GM18909 (cell line): ENCODE results near the gene IRX5.
A peak's percentile ranks its signal among the peaks of the same experiment; 100 is the strongest.

Experiments
- ATAC-seq: cut with Tn5 transposase; IDR thresholded peaks from one replicate; pipeline ENCODE4 v1.9.1; 2021; ENCODE audit warnings: mild to moderate bottlenecking; ENCODE audit not compliant: unreplicated experiment, poor library complexity

The IRX5 gene

DNA sequence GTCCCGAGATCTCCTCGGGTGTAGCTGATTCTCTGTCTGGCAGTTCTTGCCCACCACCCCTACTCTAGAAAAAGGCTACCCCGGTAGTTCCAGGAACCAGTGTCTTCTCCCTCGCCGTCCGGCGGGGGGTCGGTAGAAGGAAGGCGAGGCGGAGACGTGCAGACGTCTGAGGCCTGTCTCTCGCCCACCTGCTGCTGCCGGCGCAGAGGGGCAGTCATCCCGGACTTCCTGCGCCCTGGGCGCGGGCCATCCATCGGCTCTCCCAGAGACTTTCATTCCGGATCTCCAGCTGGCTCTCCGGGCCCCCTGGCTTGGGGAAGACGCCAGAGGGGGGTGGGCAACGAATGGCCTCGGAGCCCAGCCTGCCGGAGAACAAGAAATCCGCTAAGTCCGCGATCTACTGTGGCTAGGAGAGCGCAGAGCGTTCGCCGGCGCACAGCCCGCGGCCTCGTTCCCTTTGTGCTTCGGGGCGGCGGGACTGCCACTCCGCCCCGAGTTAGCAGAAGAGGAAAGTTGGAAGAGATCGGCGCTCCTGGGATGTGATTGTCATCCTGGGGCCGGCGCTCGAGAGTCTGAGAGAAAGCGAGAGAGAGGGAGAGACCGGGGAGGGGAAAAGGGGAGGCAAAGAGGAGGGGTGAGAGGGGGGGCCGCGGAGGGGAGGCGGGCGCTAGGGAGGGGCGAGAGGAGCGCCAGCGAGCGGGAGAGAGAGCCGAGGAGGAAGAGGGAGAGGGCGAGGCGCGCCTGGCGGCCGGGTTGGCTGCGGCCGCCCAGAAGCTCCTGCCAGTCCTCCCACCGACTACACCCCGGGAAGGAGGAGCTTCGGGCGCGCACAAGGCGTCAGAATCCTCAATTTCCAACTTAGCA lies at the start of gene IRX5:
Gene IRX5, plus strand, starts transcription at position 861 of the 864 bp plus-strand sequence. CDS start 334 bp downstream, outside the sequence.
- ATAC-seq, result no peak

DNA sequence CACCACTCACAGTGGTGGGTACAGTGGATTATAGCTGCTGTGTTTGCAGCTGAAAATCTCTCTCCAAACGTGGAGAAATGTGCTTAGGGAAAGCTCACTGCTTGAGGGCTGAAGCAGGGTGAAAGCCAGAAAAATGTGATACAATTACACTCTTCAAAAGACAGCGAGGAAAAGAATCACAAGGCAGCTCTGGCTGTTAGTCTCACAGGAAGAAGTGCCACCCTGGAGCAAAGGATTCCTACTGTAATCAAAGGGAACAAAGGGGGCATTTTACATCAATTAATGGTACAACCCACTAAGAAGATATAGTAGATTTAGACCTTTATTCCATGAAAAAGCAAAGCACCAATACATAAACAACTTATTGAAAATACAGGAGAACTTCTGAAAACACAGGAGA lies 48.1 kb upstream of the IRX5 start:
- ATAC-seq, result no peak

DNA sequence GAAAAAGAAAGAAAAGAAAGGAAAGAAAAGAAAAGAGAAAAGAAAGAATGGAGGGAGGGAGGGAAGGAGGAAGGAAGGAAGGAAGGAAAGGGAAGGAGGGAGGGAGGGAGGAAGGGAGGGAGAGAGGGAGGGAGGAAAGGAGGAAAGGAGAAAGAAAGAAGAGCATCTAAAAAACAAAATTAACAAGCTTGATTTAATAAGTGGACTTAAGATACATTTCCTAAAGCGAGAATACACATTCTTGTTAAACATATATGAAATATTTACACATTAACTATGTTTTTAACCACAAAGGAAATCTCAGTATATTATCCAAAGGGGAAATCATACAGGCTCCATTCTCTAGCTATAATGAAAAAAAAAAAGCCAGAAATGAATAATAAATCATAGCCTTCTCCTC lies 47.3 kb upstream of the IRX5 start:
- ATAC-seq, result no peak

DNA sequence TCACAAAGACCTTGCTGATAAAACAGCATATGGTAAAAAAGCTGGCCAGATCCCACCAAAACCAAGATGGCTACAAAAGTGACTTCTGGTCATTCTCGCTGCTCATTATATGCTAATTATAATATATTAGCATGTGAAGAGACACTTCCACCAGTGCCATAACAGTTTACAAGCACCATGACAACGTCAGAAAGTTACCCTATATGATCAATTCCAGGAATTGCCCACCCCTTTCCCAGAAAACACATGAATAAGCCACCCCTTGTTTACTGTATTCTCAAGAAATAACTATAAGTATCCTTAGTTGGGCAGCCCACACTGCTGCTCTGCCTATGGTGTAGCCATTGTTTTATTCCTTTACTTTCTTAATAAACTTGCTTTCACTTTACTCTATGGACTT lies 44.6 kb upstream of the IRX5 start:
- no peak for ATAC-seq

DNA sequence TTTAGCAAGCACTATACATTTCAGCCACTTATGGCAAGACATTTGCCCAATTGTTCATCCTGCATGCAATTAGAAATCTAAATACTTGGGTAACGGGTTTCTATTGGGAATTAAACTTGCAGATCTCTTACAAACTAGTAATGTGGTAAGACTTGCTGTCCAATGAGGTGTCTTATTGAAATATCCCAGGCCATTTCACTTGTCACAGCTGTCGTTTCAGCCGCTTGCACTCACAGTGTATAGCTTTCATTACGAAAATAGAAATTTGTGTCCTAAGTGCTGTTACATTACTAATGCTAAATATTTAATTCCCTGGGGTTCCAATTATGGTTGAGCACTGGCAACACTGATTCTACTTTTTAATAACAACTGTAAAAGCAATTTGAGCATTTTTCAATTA lies 40.3 kb upstream of the IRX5 start:
- no peak for ATAC-seq

DNA sequence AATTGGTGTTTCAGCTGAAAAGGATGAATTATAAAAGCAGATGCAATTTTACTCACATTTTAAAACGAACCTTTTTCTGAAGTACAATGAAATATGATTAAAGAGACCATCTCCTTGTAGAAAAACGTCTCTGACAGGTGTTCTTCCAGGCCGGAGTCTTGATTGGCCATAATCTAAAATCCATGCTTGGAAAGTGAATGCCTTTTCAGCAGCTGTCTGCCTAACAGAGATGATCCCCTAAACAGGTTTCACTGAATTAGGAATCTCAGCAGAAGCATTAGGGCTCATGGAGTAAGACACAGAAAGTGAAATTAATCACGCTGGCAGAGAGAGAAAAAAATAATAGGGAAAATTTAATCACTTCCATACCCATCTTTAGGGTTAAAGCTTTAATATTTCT lies 39.3 kb upstream of the IRX5 start:
- ATAC-seq, result no peak

DNA sequence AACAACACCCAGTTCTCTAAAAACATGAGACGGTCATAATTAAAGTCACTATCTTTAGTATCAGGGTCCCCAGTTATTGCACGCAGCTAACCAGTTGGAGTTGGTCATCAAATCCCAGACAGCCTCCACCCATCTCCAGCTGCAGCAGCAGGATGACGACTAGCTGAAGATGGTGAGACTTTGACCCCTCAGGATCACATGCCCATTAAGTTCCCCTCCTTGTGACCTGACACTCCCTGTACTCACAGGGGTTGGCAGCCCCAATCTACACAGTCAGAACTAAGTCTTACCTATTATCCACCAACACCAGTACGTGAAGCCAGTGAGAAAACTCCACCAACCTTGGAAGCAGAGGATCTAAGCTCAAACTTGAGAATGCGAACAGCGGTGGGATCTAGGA lies 37.7 kb upstream of the IRX5 start:
- no peak for ATAC-seq

DNA sequence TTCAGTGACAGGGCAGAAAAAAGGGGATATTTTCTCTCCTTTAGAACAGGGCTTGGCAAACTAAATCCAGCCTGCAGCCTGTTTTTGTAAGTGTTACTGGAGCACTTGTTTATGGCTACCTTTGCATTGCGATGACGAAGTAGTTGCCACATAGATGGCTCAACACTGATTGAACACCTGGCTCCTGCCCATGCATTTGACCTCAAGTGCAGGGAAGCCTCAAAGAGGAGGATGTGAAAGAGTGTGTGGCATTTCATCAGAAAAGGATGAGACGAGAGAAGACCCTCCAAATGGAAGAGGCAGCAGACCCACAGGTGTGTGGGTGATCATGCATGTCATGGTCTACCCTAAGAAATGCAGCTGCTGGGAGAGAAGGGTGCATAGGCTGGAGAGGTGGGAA lies 32.7 kb upstream of the IRX5 start:
- no peak for ATAC-seq

DNA sequence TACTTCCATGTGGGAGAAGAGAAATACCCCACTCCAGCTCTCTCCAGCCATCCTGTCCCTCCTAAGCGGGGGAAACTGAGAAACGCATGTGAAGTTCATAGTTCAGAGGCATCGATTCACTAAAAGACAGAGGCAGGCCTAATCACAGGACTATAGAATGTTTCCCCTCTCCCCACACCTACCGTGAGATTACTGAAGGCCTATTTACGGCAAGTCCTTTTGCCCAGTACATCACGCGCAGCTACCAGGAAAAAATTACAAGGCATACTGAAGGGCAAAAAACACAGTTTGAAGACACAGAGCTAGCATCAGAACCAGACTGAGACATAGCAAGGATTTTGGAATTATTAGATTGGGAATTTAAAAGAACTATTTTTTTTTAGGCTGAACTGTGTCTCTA lies 29.1 kb upstream of the IRX5 start:
- no peak for ATAC-seq

DNA sequence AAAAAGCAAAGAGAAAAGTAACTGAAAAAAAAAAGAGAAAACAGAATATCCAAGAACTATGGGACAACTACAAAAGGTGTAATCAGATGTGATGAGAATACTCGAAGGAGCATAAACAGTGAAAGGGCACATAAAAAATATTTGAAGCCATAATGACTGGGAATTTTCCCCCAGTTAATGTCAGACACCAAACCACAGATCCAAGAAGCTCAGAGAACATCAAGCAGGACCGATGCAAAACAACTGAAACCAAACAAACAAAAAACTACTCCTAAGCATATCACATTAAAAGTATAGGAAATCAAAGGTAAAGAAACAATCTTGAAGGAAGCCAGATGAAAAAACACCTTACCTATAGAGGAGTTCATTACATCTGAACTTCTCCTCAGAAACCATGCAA lies 27.6 kb upstream of the IRX5 start:
- ATAC-seq, result no peak

DNA sequence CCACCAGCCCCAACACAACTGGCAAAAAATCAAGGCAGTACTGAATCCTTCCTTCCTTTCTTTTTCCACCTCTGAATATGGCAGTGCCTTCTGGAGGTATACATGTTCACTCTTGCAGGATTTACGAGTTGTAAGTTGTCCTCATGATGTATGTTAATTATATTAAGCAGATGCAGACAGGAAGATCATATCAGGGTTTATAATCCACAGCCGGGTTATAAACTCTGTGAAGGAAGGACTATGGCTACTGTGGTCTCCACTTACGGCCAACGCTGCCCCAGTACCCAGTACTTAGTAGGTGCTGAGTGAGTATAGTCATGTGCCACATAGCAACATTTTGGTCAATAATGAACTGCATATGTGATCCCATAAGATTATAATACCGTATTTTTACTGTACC lies 19.6 kb upstream of the IRX5 start:
- ATAC-seq, result no peak

DNA sequence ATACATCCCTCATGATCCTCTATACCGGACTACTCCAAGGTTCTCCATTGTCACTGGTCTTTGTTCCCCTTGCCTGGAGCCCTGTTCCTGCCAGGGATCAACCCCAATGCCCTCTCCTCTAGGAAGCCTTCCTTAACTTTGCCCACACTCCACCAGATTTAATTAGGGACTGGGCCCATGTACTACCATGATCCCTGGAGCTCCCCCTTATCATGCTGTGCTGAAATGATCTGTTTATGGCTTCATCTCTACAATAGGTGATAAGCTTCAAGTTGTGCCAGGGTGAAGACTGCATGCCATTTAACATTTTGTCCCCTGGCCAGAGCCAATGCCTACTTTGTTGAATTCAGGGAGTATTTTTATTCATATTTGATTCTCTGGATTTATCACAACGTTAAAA lies 17.9 kb upstream of the IRX5 start:
- ATAC-seq, result no peak

DNA sequence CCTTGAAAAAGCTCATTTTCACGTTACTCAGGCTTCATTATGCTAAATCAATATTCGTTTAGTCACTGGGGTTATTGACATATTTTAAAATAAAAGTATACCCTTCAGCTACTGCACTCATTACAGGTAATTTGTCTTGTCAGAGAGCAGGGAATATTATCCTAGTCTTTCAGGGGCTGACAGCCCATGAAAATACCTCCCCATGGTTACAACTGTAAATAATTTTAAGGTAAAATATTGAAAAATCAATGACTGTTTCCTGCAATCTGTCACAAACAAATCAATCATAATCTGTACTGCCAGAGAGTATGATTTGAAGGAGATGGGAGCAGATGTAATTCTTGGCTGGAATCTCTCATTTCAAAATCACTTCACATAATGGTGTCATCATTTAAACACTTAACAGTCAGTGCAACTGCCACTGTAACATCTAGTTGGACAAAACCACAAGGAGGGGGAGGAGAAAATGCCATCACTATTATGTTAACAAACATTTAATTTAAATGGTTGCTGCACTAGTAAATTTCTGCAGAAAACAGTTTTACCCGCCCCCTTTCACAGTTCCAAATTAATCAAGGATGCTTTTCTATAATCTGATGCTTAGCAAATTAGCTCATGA lies 9.3 kb upstream of the IRX5 start:
- no peak for ATAC-seq

DNA sequence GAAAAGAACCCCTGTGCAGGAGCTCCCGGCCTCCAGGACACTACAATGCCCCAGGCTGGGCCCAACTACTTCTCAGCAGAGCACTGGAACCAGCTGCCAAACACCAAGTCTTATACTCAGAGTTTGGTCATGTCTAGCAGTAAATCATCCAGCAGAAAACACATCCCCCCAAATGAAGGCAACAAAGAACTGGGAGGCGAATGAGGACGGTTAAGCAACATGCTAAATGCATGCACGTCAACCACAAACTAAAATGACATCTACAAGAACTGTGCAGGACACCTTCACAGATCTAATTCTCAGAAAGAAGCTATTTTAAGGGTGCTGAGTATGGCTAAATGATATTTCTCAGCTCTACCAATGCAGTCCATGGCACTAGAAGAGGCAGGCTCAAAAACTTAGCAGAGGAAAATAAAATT lies 7.6 kb upstream of the IRX5 start:
- no peak for ATAC-seq

DNA sequence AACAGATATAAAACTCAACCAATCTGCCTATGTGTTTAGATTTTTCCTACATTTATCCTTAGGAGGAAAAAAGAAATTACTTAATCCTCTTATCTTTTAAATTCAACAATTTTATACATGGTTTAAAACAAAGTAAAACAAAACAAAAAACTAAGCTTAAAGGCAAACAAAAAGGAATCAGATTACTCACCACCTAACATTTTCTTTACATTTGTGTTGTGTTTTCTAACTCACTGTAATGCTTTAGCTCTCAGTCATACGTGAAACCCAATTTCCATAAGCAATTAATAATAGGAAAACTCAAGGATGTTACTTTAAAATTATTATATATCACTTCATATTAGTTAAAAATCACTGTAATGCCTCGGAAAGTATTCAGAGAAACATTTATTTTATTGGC lies 6.7 kb upstream of the IRX5 start:
- no peak for ATAC-seq

DNA sequence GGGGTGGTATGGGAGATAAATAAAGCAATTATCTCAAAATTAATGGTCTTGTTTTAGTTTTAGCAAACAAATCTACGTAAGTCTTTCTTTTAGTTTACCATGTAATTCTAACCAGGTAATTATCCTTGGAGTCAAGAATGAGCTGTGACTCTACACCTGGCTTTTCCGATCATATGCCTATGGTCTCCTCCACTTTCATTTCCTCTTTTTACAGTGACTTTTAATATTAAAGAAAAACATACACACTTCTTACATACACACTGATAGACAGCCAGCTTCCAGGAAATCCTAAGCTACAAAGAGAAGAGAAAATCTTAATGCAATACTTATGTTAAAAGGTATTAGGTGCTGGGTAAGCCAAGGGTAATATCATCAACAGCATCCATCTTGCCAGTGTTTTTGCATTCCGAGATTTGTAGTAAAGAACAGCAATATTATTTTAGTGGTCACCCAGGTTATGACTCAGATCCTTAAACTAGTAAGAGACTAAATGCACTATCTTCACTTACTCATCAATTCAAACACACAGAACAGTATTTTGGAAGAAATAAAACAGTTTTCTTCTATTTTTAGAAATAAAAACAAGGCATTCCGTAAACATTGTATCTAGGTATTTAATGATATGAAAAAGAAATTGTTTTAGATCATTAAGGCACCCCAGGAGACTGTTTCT lies 4.4 kb upstream of the IRX5 start:
- no peak for ATAC-seq

DNA sequence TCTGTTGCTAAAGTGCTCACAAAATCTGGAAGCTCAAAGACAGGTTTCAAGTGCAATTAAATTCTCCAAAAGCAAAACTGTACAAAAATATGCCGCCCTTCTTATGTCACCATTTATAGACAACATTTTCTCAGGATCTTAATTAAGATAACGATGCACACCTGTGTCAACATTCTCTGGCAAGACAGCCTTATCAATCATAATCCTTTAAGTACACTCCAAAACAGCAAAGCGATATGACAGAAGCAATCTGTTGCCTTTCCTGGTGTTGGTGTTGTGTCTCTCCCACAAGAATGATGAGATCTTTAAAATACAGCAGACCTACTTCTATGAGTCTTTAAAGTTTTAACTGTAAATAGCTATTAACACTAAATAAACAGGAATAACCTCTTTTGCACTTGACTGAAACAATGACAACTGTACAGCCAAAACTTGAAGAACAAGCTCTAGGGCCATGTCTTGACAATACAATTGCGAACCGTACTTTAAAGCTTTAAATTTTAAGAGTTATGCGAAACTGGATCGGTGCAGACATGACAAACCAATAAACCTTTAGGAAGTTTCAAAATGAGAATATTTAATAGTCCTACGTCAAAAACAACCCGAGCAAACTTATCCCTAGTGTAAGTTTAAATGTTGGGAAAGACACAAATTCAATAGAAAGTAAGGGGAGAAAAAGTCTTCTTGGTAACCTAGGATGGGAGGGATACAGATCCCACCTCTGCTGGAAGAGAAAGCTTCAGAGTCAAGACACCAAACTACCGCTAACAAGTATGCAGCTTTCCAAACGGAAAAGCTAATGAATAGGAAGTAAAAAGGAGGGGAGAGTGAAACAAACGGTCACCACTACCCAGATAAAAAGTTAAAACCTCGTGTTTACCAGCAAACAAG lies 3.3 kb upstream of the IRX5 start:
- ATAC-seq, result no peak

DNA sequence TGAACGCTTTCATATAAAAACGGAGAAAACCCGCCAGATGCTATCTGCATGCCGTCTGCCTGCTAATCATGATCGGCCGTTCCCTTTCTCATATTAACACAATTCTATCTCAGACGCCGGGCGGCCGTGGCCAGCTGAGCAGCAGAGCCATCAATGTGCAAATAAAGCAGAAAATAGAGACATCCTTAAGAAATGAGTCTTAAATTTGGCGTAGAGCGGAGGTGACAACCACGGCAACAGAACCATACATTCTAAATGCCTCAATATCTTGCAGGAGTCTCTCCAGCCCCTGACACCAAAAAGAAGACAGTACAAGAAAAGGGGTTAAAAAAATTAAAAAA lies 2.7 kb upstream of the IRX5 start:
- no peak for ATAC-seq

DNA sequence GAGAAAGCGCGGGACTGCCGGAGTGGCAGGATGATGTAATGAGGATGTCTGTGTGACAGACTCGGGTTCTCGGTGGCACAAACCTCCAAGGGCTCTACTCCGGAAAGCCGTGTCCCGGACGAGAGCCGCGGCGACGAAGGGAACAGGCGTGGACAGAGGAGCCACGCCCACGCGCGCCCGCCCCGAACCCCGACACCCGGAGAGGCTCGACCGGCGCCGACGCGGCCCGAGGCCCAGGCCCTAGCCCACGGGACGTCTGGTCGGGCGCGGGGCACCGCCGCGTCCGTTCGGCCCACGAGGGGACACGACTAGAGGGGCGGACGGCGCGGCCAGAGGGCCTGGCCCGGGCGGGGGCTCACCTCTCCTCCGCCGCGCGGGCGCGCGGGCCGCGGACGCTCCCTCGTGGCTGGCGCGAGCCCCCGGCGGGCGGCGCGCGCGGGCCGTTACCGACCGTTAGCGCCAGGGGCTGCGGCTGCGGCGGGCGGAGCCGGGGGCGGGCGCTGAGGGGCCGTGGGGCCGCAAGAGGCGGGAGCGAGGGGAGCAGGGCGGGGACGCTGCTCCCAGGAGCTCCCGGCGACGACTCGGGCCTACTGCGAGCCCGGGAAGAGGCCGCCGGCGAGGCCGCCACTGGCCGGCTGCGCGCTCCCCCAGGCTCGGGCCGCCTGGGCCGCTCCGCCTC lies 2.1 kb upstream of the IRX5 start:
- peak; percentile 51 for ATAC-seq
